ENCODE data around the gene LPXN.

DNA sequence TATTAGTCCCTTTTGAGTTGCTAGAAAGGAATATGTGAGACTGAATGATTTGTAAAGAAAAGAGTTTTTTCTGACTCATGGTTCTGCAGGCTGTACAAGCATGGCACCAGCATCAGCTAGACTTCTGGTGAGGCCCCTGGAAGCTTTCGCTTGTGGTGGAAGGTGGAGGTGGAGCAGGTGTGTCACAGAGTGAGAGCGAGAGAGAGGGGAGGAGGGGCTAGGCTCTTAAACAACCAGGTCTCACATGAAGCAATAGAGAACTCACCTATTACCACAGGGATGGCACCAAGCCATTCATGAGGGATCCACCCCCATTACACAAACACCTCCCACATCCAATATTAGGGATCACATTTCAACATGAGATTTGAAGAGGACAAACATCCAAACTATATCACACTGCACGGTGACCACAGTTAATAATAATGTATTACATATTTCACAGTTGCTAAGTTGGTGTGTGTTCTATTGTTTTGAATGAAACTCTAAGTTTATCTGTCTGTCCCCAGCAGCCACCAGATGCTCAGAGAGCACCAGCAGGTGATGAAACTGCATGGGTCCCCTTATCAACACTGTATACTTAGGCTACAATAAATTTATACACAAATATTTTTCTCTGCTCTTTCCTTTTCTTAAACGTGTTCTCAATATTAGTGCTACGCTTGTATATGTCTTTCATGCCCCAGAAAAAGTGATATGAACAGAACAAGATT is 17.3 kb upstream of the LPXN start:
- TF ChIP-seq, protein P1, sequence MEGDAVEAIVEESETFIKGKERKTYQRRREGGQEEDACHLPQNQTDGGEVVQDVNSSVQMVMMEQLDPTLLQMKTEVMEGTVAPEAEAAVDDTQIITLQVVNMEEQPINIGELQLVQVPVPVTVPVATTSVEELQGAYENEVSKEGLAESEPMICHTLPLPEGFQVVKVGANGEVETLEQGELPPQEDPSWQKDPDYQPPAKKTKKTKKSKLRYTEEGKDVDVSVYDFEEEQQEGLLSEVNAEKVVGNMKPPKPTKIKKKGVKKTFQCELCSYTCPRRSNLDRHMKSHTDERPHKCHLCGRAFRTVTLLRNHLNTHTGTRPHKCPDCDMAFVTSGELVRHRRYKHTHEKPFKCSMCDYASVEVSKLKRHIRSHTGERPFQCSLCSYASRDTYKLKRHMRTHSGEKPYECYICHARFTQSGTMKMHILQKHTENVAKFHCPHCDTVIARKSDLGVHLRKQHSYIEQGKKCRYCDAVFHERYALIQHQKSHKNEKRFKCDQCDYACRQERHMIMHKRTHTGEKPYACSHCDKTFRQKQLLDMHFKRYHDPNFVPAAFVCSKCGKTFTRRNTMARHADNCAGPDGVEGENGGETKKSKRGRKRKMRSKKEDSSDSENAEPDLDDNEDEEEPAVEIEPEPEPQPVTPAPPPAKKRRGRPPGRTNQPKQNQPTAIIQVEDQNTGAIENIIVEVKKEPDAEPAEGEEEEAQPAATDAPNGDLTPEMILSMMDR (IDR thresholded peaks at IDR 0.05) = no peak
- TF ChIP-seq POLR2A (IDR thresholded peaks at IDR 0.05) = no peak

Data from Peyer's patch (tissue), 4 donors.